ENCODE data around the gene MAPK10.

GRCh38 chr4:86264241-86264640, 95.6 kb downstream of the MAPK10 start:
- TF ChIP-seq CTCF (conservative IDR thresholded peaks at IDR 0.05; ENCODE audit: low read length) = no peak
- TF ChIP-seq EZH2phosphoT487 (IDR thresholded peaks at IDR 0.05; ENCODE audit: borderline replicate concordance, low read depth, low read length) = no peak
